ENCODE data around the gene SVBP. TPM values are rescaled to one million over a fixed set of nuclear protein-coding genes. Genes with fewer than 3 reads are reported as not detected.

SVBP gene
- total RNA-seq, 1 donor from 2014 or later = 14.3 TPM

- ATAC-seq = no peak
Observed at GRCh38 chr1:42759114-42759513, 58.1 kb downstream of the SVBP start.

DNA sequence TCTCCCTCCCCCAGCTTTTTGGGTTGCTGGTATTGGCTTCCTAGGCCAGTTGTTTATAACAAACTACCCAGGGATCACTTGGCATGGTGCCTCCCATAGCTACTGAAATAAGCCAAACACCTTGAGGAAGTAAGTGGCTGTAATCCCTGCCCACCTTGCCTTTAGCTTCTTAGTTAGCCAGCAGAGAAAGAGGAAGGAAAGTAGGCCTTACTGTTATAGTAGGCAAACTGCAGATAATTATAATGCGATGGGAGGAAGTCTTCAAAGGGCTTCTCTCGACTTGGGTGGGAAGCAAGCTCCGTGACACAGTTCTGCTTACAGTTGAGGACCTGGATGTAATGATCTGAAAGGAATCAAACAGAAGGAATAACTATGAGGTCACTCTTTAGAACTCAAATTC lies 58.6 kb downstream of the SVBP start:
- no peak for ATAC-seq

DNA sequence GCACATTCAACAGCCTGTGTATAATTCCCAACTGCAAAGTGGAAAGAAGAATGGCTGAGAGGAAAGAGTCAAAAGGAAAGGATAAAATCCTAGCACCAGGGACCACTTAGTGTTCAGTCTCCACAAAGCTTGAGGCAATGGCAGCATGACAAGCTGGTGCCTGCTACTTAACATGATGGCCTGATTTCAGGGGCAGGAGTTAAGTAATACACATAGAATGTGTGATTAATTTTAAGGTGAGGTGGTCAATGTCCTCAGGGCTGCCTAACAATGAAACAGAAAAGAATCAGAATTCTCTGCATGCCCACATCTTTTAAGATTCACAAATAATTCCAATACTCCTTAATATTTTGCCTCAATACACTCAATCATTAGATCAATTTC lies 59.3 kb downstream of the SVBP start:
- no peak for ATAC-seq

Other genes starting within 250 kb of the SVBP start
- gene PPIH, start 159.0 kb downstream of the SVBP start, total RNA-seq = 42.6 TPM
- 404 TPM for gene YBX1, start 135.0 kb downstream of the SVBP start, total RNA-seq
- gene CLDN19, start 77.2 kb downstream of the SVBP start, total RNA-seq = not detected
- 7.1 TPM for gene P3H1, start 50.4 kb downstream of the SVBP start, total RNA-seq
- 6.1 TPM for gene C1orf50, start 50.1 kb downstream of the SVBP start, total RNA-seq
- 0.08 TPM for gene TMEM269, start 32.4 kb downstream of the SVBP start, total RNA-seq
- gene ERMAP, start 275 bp downstream of the SVBP start, total RNA-seq = 10.6 TPM
- gene ZNF691, start 29.2 kb upstream of the SVBP start, total RNA-seq = 3.9 TPM
- 243 TPM for gene SLC2A1, start 141.5 kb upstream of the SVBP start, total RNA-seq

Measured in esophagus mucosa (tissue), 1 donor.